GM12892 (cell line): ENCODE results near the gene CS.

Experiments
- DNase-seq: peaks from one replicate; pipeline ENCODE4 v3.0.0; 2011; ENCODE audit not compliant: insufficient read length
- FAIRE-seq: peaks from 2 replicates; lab custom pipeline; 2011; peaks lifted over from hg19 to GRCh38; lab: Jason Lieb, UNC
- POLR2A ChIP-seq: IDR thresholded peaks from 2 replicates; pipeline ENCODE4 v1.6.1; 2011; ENCODE audit warnings: low read depth, low read length, control low read depth
- POLR2AphosphoS5 ChIP-seq: IDR thresholded peaks from 2 replicates; pipeline ENCODE4 v1.6.1; 2011; ENCODE audit warnings: low read depth, low read length, control low read depth
- TAF1 ChIP-seq: IDR thresholded peaks from 2 replicates; pipeline ENCODE4 v1.6.1; 2011; ENCODE audit warnings: low read depth, mild to moderate bottlenecking, control low read depth, low read length, borderline replicate concordance

The CS gene

GRCh38 chr12:56255671-56256070 lies 44.5 kb downstream of the CS start:
- TF ChIP-seq POLR2A, result no peak
- no peak for TF ChIP-seq TAF1
- no peak for TF ChIP-seq POLR2AphosphoS5
- FAIRE-seq (no peak), DNase-seq (no peak)

- FAIRE-seq, result no peak
- no peak for TF ChIP-seq POLR2AphosphoS5
- no peak for TF ChIP-seq POLR2A
- no peak for TF ChIP-seq TAF1
- no peak for DNase-seq
Measured at GRCh38 chr12:56253091-56253490, 47.0 kb downstream of the CS start.

- no peak for DNase-seq
- TF ChIP-seq TAF1 (no peak), POLR2AphosphoS5 (no peak), POLR2A (no peak)
- FAIRE-seq, result no peak
Measured at GRCh38 chr12:56252649-56253048, 47.5 kb downstream of the CS start.

GRCh38 chr12:56248711-56249110 lies 51.4 kb downstream of the CS start:
- FAIRE-seq (no peak), DNase-seq (no peak)
- TF ChIP-seq POLR2AphosphoS5, result no peak
- TF ChIP-seq TAF1, result no peak
- TF ChIP-seq POLR2A, result no peak

GRCh38 chr12:56247923-56248322 lies 52.2 kb downstream of the CS start:
- DNase-seq, result no peak
- no peak for TF ChIP-seq POLR2AphosphoS5
- TF ChIP-seq POLR2A, result no peak
- TF ChIP-seq TAF1, result no peak
- no peak for FAIRE-seq

- TF ChIP-seq POLR2A (no peak), POLR2AphosphoS5 (no peak), TAF1 (no peak)
- DNase-seq, result no peak
- no peak for FAIRE-seq
Measured at GRCh38 chr12:56244494-56244893, 55.6 kb downstream of the CS start.

- FAIRE-seq (no peak), DNase-seq (no peak)
- TF ChIP-seq POLR2AphosphoS5 (no peak), POLR2A (no peak), TAF1 (no peak)
Measured at GRCh38 chr12:56243731-56244181, 56.4 kb downstream of the CS start.

GRCh38 chr12:56242986-56243385 lies 57.1 kb downstream of the CS start:
- TF ChIP-seq POLR2AphosphoS5 (no peak), TAF1 (no peak), POLR2A (no peak)
- DNase-seq, result no peak
- FAIRE-seq, result no peak

- FAIRE-seq (no peak), DNase-seq (no peak)
- TF ChIP-seq POLR2A (no peak), POLR2AphosphoS5 (no peak), TAF1 (no peak)
Measured at GRCh38 chr12:56241424-56242303, 58.5 kb downstream of the CS start.

GRCh38 chr12:56237552-56237951 lies 62.6 kb downstream of the CS start:
- no peak for TF ChIP-seq TAF1
- DNase-seq (no peak), FAIRE-seq (no peak)

GRCh38 chr12:56236985-56237384 lies 63.1 kb downstream of the CS start:
- FAIRE-seq, result no peak
- TF ChIP-seq POLR2A (no peak), POLR2AphosphoS5 (no peak), TAF1 (no peak)

GRCh38 chr12:56236091-56236490 lies 64.0 kb downstream of the CS start:
- FAIRE-seq (no peak), DNase-seq (no peak)
- TF ChIP-seq POLR2AphosphoS5 (0 out of 2 replicates have a peak, but pooled peaks have one; percentile 1), POLR2A (no peak)

More at GRCh38 chr12:56236985-56237384, 63.1 kb downstream of the CS start:
- DNase-seq, result no peak
